Naive thymus-derived CD4-positive, alpha-beta T cell (primary cell): ENCODE results near the gene ZBTB37. TPM values are rescaled to one million over a fixed set of nuclear protein-coding genes. Genes with fewer than 3 reads are reported as not detected.
A peak's percentile ranks its signal among the peaks of the same experiment; 100 is the strongest.

Experiments
- ATAC-seq: fragments of 150-1000 bp; cut with Tn5 transposase; 2 replicates; pipeline ENCODE4 v1.10.0; 2021; ENCODE audit warnings: mild to moderate bottlenecking, moderate library complexity
- CTCF ChIA-PET: fragments of 350-600 bp; sonication (Branson Sonifier 250); formaldehyde crosslinking; loops from one replicate; lab custom pipeline; 2021; ENCODE audit warnings: antibody characterized with exemption; lab: Charles Lee
- POLR2A ChIA-PET: fragments of 350-600 bp; sonication (Branson Sonifier 250); formaldehyde crosslinking; loops from one replicate; lab custom pipeline; 2021; ENCODE audit warnings: antibody characterized with exemption, inconsistent platforms; lab: Charles Lee
- DNase-seq, 9 donors: peaks; one replicate each; pipeline versions ENCODE4 v3.0.0 to v3.0.0-alpha.2; 2020 to 2022; ENCODE audit warnings: mixed read lengths in 1 of 9
- H3K27ac ChIP-seq: one replicate; pipeline ENCODE4 v1.7.0; 2013; ENCODE audit warnings: mild to moderate bottlenecking, low read depth, low read length, moderate library complexity
- H3K27me3 ChIP-seq, 2 donors: one replicate each; pipeline ENCODE4 v1.7.0; 2013; ENCODE audit warnings: low read length in 2 of 2, mild to moderate bottlenecking in 2 of 2, moderate library complexity in 2 of 2; ENCODE audit not compliant: control insufficient read depth in 2 of 2, insufficient read depth in 2 of 2
- H3K36me3 ChIP-seq, 3 experiments: 1 replicate in 2 of 3; 2 replicates in 1 of 3; pipeline ENCODE4 v1.7.0; 2013; ENCODE audit warnings: low read length in 3 of 3, mild to moderate bottlenecking in 3 of 3, moderate library complexity in 1 of 3; ENCODE audit not compliant: insufficient read depth in 3 of 3, control insufficient read depth in 2 of 3
- H3K4me1 ChIP-seq, 2 donors: one replicate each; pipeline ENCODE4 v1.7.0; 2013; ENCODE audit warnings: low read length in 2 of 2, mild to moderate bottlenecking in 2 of 2, moderate library complexity in 1 of 2; ENCODE audit not compliant: control insufficient read depth in 2 of 2, insufficient read depth in 2 of 2
- H3K4me3 ChIP-seq: 2 replicates; pipeline ENCODE4 v1.7.0; 2013; ENCODE audit warnings: mild to moderate bottlenecking, low read length
- H3K9me3 ChIP-seq, 3 experiments: 1 replicate in 2 of 3; 2 replicates in 1 of 3; pipeline ENCODE4 v1.7.0; 2013; ENCODE audit warnings: low read length in 3 of 3; ENCODE audit not compliant: control insufficient read depth in 2 of 3
- H3K27ac Mint-ChIP-seq, 9 donors: one replicate each; pipeline ENCODE4 v1.8.0; 2020 to 2022; ENCODE audit warnings: mixed read lengths in 9 of 9, mild to moderate bottlenecking in 8 of 9, moderate library complexity in 5 of 9, inconsistent platforms in 2 of 9
- H3K27me3 Mint-ChIP-seq, 5 donors: one replicate each; pipeline ENCODE4 v1.8.0; 2021 to 2022; ENCODE audit warnings: mixed read lengths in 5 of 5, mild to moderate bottlenecking in 1 of 5
- H3K36me3 Mint-ChIP-seq, 5 donors: one replicate each; pipeline ENCODE4 v1.8.0; 2020 to 2022; ENCODE audit warnings: mixed read lengths in 5 of 5, mild to moderate bottlenecking in 3 of 5, inconsistent platforms in 1 of 5
- H3K4me1 Mint-ChIP-seq, 7 donors: one replicate each; pipeline ENCODE4 v1.8.0; 2020 to 2022; ENCODE audit warnings: mixed read lengths in 7 of 7, mild to moderate bottlenecking in 3 of 7, inconsistent platforms in 1 of 7
- H3K4me3 Mint-ChIP-seq, 10 donors: one replicate each; pipeline ENCODE4 v1.8.0; 2020 to 2022; ENCODE audit warnings: mild to moderate bottlenecking in 10 of 10, mixed read lengths in 10 of 10, moderate library complexity in 6 of 10, inconsistent platforms in 2 of 10
- H3K9me3 Mint-ChIP-seq, 11 donors: one replicate each; pipeline ENCODE4 v1.8.0; 2020 to 2022; ENCODE audit warnings: mixed read lengths in 11 of 11, mild to moderate bottlenecking in 4 of 11, inconsistent platforms in 1 of 11, moderate library complexity in 1 of 11
- intact Hi-C, 2 donors: fragments of 100-400 bp; cut with micrococcal nuclease; formaldehyde crosslinking; loops; one replicate each; pipeline ENCODE4 v1.15.1; 2023
- polyA plus RNA-seq, 2 donors: library from polyadenylated mRNA; unstranded; fragments of 300-500 nt; fragmentation: Illumina TruSeq; gene quantifications; one replicate each; pipeline ENCODE4 v1.2.3, GENCODE V29; 2021
- total RNA-seq, 6 experiments: library from RNA in 5 of 6; stranded (reverse) in 5 of 6; gene quantifications; 1 replicate in 5 of 6; 2 replicates in 1 of 6; pipeline ENCODE4 v1.2.3 and lab custom pipeline; 2021 to 2026

Gene ZBTB37
- total RNA-seq, result 10 to 100 TPM; 12.7 to 30.3 (median 21.7) TPM
- 1 to 10 TPM; 2.1 to 3.2 TPM for polyA plus RNA-seq
- total RNA-seq (lab: John Stamatoyannopoulos, UW), result 91.3 reads per million, percentile 83 among the genes with 10 or more reads in this experiment

- Histone ChIP-seq H3K9me3 (no peaks in the 10 kb centered on the region), H3K4me1 (peaks cover 42 to 62% of the 10 kb centered on the region in 2 donors), H3K27ac (peak within 1 kb of the TSS; percentile 93), H3K27me3 (no peaks in the 10 kb centered on the region), H3K36me3 (peaks cover 3 to 41% (median 10%) of the 10 kb centered on the region in 3 experiments), H3K4me3 (peak within 1 kb of the TSS; percentile 88)
- CTCF ChIA-PET, result interaction anchor here (0.6 to 0.9 kb wide), 4 partner anchors 153 to 926 kb away, joined by 3 to 4 read pairs (median 3); partner anchors contain the start of gene KLHL20
- H3K9me3 Mint-ChIP-seq, result peaks cover 0 to 5% (median 0%) of the 10 kb centered on the region in 11 donors
- peak within 1 kb of the TSS; percentile 85 to 99 (median 97) for H3K27ac Mint-ChIP-seq
- peaks cover 0 to 4% (median 0%) of the 10 kb centered on the region in 5 donors for H3K27me3 Mint-ChIP-seq
- POLR2A ChIA-PET, result interaction anchor here (0.5 to 3.6 kb wide), 24 partner anchors 8 to 1258 kb away, joined by 3 to 28 read pairs (median 4); partner anchors contain the start of genes CACYBP, CENPL, DARS2 and KLHL20
- peak within 1 kb of the TSS; percentile 92 to 98 (median 95) for H3K4me3 Mint-ChIP-seq
- peaks cover 16 to 52% (median 48%) of the 10 kb centered on the region in 5 donors for H3K36me3 Mint-ChIP-seq
- ATAC-seq (peak; percentile 66), DNase-seq (peak; percentile 74 to 96 (median 88))
- intact Hi-C loops, result loop anchor here (1.0 to 5.0 kb wide), 18 partner anchors 44 to 1426 kb away; partner anchors contain the start of genes CENPL (in 2 of the 2), DARS2 (in 2 of the 2), KLHL20 (in 2 of the 2) and MRPS14 (in 2 of the 2)
- peaks cover 52 to 86% (median 72%) of the 10 kb centered on the region in 7 donors for H3K4me1 Mint-ChIP-seq
Measured at GRCh38 chr1:173868266-173869020, at the start of gene ZBTB37. Gene ZBTB37, plus strand, starts transcription at chr1:173868380. Its CDS starts 1,846 bp downstream, at chr1:173870226.

GRCh38 chr1:173818459-173818858, 49.7 kb upstream of the ZBTB37 start:
- Mint-ChIP-seq H3K4me1 (peaks cover 28 to 61% (median 45%) of the 10 kb centered on the region in 7 donors), H3K9me3 (no peaks in the 10 kb centered on the region), H3K4me3 (no peak overlapping the region), H3K27ac (peak overlapping the region in 1 of 9 donors; percentile 21), H3K27me3 (no peaks in the 10 kb centered on the region), H3K36me3 (peaks cover 0 to 52% (median 13%) of the 10 kb centered on the region in 5 donors)
- Histone ChIP-seq H3K9me3 (no peaks in the 10 kb centered on the region), H3K36me3 (no peaks in the 10 kb centered on the region), H3K4me3 (no peak overlapping the region), H3K4me1 (peaks cover 6 to 7% of the 10 kb centered on the region in 2 donors), H3K27me3 (no peaks in the 10 kb centered on the region), H3K27ac (no peak overlapping the region)
- POLR2A ChIA-PET, result interaction anchor here (1.6 kb wide), 1 partner anchor 50 kb away, joined by 3 read pairs; the partner anchor contains the start of genes GAS5 and ZBTB37
- no peak for DNase-seq
- no peak for ATAC-seq
- CTCF ChIA-PET, result interaction anchor here (1.5 kb wide), 1 partner anchor 389 kb away, joined by 4 read pairs; no protein-coding TSS in a partner anchor
- intact Hi-C loops, result no loop called here

GRCh38 chr1:173821680-173822079, 46.5 kb upstream of the ZBTB37 start:
- Histone ChIP-seq H3K27me3 (no peaks in the 10 kb centered on the region), H3K27ac (no peak overlapping the region), H3K9me3 (no peaks in the 10 kb centered on the region), H3K36me3 (peaks cover 0 to 10% (median 0%) of the 10 kb centered on the region in 3 experiments), H3K4me1 (peaks cover 10 to 14% of the 10 kb centered on the region in 2 donors), H3K4me3 (no peak overlapping the region)
- no peak for DNase-seq
- Mint-ChIP-seq H3K9me3 (no peaks in the 10 kb centered on the region), H3K27me3 (no peaks in the 10 kb centered on the region), H3K4me3 (no peak overlapping the region), H3K36me3 (peaks cover 0 to 30% (median 9%) of the 10 kb centered on the region in 5 donors), H3K27ac (no peak overlapping the region), H3K4me1 (peaks cover 31 to 58% (median 45%) of the 10 kb centered on the region in 7 donors)
- intact Hi-C loops, result loop anchor here in 1 of 2 donors (5.0 to 10.0 kb wide), 3 partner anchors 614 to 1059 kb away; partner anchors contain the start of gene TNFSF4
- ChIA-PET POLR2A (interaction anchor here (0.6 kb wide), 1 partner anchor 39 kb away, joined by 3 read pairs; no protein-coding TSS in a partner anchor), CTCF (no interaction called here)
- no peak for ATAC-seq

GRCh38 chr1:173823781-173824314, 44.3 kb upstream of the ZBTB37 start:
- ATAC-seq (peak; percentile 15), DNase-seq (peak in 2 of 9 donors; percentile 0 to 4)
- H3K36me3 Mint-ChIP-seq, result peaks cover 0 to 16% (median under 1%) of the 10 kb centered on the region in 5 donors
- H3K27me3 Mint-ChIP-seq, result no peaks in the 10 kb centered on the region
- Histone ChIP-seq H3K9me3 (no peaks in the 10 kb centered on the region), H3K4me3 (peak overlapping the region; percentile 99), H3K4me1 (peaks cover 10 to 14% of the 10 kb centered on the region in 2 donors), H3K27me3 (no peaks in the 10 kb centered on the region), H3K27ac (peak overlapping the region; percentile 80), H3K36me3 (peaks cover 0 to 10% (median 0%) of the 10 kb centered on the region in 3 experiments)
- H3K4me3 Mint-ChIP-seq, result peak overlapping the region; percentile 87 to 99 (median 94)
- no peaks in the 10 kb centered on the region for H3K9me3 Mint-ChIP-seq
- H3K4me1 Mint-ChIP-seq, result peaks cover 31 to 68% (median 49%) of the 10 kb centered on the region in 7 donors
- intact Hi-C loops, result loop anchor here (1.0 to 10.0 kb wide), 18 partner anchors 44 to 1292 kb away; partner anchors contain the start of genes MRPS14 (in 2 of the 2), RABGAP1L (in 2 of the 2), RC3H1 (in 2 of the 2) and ZBTB37 (in 2 of the 2)
- POLR2A ChIA-PET, result interaction anchor here (0.6 to 2.6 kb wide), 10 partner anchors 42 to 1139 kb away, joined by 3 to 28 read pairs (median 6); partner anchors contain the start of genes GAS5, KLHL20, PRDX6 and RC3H1
- CTCF ChIA-PET, result interaction anchor here (0.5 to 4.3 kb wide), 6 partner anchors 221 to 1080 kb away, joined by 3 to 36 read pairs (median 4); partner anchors contain the start of gene PRDX6
- H3K27ac Mint-ChIP-seq, result peak overlapping the region; percentile 91 to 98 (median 96)

GRCh38 chr1:173824315-173825081, 43.7 kb upstream of the ZBTB37 start, which contains the start of the genes CENPL and DARS2:
Gene CENPL, minus strand, starts transcription at chr1:173824883. Its CDS starts 13,584 bp downstream, at chr1:173811299.
Gene DARS2, plus strand, starts transcription at chr1:173824673. Its CDS starts 557 bp downstream, at chr1:173825230.
- intact Hi-C loops, result loop anchor here (1.0 to 10.0 kb wide), 18 partner anchors 44 to 1292 kb away; partner anchors contain the start of genes MRPS14 (in 2 of the 2), RABGAP1L (in 2 of the 2), RC3H1 (in 2 of the 2) and ZBTB37 (in 2 of the 2)
- no peaks in the 10 kb centered on the region for H3K27me3 Mint-ChIP-seq
- H3K36me3 Mint-ChIP-seq, result peaks cover 0 to 17% (median 3%) of the 10 kb centered on the region in 5 donors
- ATAC-seq (peak; percentile 94), DNase-seq (peak; percentile 67 to 93 (median 91))
- peak within 1 kb of the TSS; percentile 91 to 98 (median 96) for H3K27ac Mint-ChIP-seq
- Histone ChIP-seq H3K4me1 (peaks cover 10 to 14% of the 10 kb centered on the region in 2 donors), H3K9me3 (no peaks in the 10 kb centered on the region), H3K27ac (peak within 1 kb of the TSS; percentile 80), H3K36me3 (peaks cover 0 to 10% (median 0%) of the 10 kb centered on the region in 3 experiments), H3K27me3 (no peaks in the 10 kb centered on the region), H3K4me3 (peak within 1 kb of the TSS; percentile 99)
- peaks cover 32 to 68% (median 50%) of the 10 kb centered on the region in 7 donors for H3K4me1 Mint-ChIP-seq
- H3K4me3 Mint-ChIP-seq, result peak within 1 kb of the TSS; percentile 87 to 99 (median 94)
- no peaks in the 10 kb centered on the region for H3K9me3 Mint-ChIP-seq
- ChIA-PET POLR2A (interaction anchor here (0.6 to 2.6 kb wide), 14 partner anchors 39 to 1466 kb away, joined by 3 to 28 read pairs (median 4); partner anchors contain the start of genes GAS5, KLHL20, PRDX6 and RC3H1), CTCF (interaction anchor here (0.5 to 4.3 kb wide), 7 partner anchors 221 to 1081 kb away, joined by 3 to 36 read pairs (median 4); partner anchors contain the start of gene PRDX6)
